Placental epithelial cell (primary cell): ENCODE measurements around the gene DNMT3B. TPM values are rescaled to one million over a fixed set of nuclear protein-coding genes. Genes with fewer than 3 reads are reported as not detected.

Experiments used
- total RNA-seq: library from RNA; depleted of rRNA; stranded (reverse); fragments of >200 nt; gene quantifications from 2 replicates; pipeline ENCODE4 v1.2.3, GENCODE V29; 2012

The DNMT3B gene
- 1.2 and 2.9 TPM in 2 replicates for total RNA-seq

DNA sequence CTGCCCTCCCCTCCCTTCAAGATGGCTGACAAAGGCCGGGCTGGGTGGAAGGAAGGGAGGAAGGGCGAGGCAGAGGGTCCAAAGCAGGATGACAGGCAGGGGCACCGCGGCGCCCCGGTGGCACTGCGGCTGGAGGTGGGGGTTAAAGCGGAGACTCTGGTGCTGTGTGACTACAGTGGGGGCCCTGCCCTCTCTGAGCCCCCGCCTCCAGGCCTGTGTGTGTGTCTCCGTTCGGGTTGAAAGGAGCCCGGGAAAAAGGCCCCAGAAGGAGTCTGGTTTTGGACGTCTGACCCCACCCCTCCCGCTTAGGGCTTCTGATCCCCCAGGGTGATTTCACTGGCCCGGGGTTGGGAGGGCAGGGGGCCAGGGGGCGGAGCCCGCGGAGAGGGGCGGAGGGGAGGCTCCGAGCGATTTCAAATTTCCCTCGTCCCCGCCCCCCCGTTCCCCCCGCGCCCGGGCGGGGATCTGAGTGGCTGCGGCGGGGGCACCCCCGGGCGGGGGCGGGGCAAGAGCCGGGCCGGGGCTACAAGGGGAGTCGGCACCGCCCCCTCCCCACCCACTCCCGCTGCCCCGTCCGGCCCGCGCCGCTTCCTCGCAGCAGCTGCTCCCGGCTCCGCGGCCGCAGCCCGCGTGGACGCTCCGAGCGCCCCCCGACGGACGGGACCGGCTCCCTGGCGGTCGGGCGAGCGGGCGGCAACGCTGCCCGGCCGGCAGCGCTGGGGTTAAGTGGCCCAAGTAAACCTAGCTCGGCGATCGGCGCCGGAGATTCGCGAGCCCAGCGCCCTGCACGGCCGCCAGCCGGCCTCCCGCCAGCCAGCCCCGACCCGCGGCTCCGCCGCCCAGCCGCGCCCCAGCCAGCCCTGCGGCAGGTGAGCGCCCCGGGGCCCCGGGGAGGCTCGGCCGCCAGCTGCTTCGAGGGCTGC, at the start of gene DNMT3B:
TSS of gene DNMT3B (plus strand) at position 555 of the 923 bp plus-strand sequence. CDS start 17,939 bp downstream, outside the sequence.

DNA sequence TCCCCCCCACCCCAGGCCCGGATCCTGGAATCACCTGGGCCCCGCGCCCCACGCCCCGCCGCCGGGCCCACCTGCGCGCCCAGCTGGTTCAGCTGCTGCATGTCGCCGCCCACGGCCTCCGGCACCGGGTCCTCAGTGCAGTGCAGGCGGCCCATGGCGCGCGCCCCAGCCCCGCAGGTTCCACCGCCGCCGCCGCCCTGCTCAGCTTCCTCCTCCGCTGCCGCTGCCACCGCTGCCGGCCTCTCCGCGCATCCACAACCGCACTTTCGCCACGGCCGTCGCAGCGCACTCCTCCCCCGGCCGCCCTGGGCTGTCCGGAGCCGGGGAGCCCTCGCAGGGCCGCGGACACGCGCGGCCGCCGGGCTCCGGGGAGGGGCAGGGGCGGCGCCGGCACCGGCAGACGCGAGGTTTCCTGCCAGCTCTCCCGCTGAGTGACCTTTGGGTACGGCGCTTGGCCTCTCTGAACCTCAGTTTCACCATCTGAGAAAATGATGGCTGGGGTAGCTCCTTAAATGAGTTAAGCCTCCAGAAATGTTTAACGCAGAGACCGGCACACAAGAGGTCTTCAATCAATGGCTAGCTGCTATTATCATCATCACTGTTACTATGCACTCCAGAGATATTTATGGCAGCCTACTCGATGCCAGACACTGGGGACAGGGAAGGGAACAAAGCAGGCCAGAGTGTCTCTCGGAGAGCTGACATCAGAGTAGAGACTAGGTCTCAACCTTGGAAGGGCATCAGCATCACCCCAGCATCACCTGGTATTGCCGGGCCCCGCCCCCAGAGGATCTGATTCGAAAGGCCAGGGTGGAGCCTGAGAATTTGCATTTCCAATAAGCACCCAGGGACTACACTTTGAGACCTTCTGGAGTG, 18.7 kb upstream of the DNMT3B start, which contains the start of gene COMMD7:
TSS of gene COMMD7 (minus strand) at position 231 of the 876 bp plus-strand sequence. CDS start at position 155, 76 bp downstream.

Other genes starting within 250 kb of the DNMT3B start
- gene NOL4L, start 177.1 kb upstream of the DNMT3B start, total RNA-seq: 4.8 and 5.5 TPM in 2 replicates
- under 0.01 TPM in 1 of 2 replicates, not detected in the other for gene C20orf203, start 88.4 kb upstream of the DNMT3B start, total RNA-seq
- 18.8 and 36.4 TPM in 2 replicates for gene COMMD7, start 18.9 kb upstream of the DNMT3B start, total RNA-seq
- 41.2 and 85.8 TPM in 2 replicates for gene MAPRE1, start 57.6 kb downstream of the DNMT3B start, total RNA-seq
- not detected in 2 replicates for gene EFCAB8, start 96.5 kb downstream of the DNMT3B start, total RNA-seq
- not detected in 2 replicates for gene SUN5, start 242.0 kb downstream of the DNMT3B start, total RNA-seq
- not detected in 2 replicates for gene BPIFB2, start 245.3 kb downstream of the DNMT3B start, total RNA-seq